ENCODE results near the gene AIRE. TPM values are rescaled to one million over a fixed set of nuclear protein-coding genes. Genes with fewer than 3 reads are reported as not detected.

The AIRE gene
- total and polyA plus RNA-seq, 2 of the 13 experiments (the other 11 are each of a cell fraction or from before 2014, with no cell fraction given), result not detected

DNA sequence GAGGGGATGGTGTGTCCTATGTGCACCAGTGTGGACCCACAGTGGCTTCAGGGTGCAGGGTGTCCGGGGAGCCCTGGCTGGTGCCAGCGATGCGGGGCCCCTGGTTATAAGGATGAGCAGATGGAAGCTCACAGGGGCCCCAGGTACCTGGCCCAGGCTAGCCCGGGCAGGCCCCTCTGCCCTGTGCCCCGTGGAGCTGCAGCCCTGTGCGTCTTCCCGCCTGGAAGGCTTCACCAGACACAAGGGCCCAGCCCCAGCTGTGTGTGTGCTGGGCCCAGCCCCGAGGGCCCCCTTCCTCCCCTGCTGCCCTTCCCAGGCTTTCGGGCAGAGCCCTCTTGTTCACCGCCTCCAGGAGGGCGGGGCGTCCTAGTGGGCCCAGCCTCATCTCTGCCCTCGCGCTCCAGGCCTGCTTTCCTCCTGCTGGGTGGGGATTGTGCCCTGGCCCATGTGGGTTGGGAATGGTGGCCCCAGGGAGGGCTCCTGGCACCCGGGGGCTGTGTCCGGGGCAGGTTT lies 30.1 kb downstream of the AIRE start (continued):
- TF ChIP-seq, protein P1, sequence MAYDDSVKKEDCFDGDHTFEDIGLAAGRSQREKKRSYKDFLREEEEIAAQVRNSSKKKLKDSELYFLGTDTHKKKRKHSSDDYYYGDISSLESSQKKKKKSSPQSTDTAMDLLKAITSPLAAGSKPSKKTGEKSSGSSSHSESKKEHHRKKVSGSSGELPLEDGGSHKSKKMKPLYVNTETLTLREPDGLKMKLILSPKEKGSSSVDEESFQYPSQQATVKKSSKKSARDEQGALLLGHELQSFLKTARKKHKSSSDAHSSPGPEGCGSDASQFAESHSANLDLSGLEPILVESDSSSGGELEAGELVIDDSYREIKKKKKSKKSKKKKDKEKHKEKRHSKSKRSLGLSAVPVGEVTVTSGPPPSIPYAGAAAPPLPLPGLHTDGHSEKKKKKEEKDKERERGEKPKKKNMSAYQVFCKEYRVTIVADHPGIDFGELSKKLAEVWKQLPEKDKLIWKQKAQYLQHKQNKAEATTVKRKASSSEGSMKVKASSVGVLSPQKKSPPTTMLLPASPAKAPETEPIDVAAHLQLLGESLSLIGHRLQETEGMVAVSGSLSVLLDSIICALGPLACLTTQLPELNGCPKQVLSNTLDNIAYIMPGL (CRISPR knock-in tag; IDR thresholded peaks at IDR 0.05; ENCODE audit: borderline replicate concordance in 1 of 2, low read depth in 1 of 2), result no peak

DNA sequence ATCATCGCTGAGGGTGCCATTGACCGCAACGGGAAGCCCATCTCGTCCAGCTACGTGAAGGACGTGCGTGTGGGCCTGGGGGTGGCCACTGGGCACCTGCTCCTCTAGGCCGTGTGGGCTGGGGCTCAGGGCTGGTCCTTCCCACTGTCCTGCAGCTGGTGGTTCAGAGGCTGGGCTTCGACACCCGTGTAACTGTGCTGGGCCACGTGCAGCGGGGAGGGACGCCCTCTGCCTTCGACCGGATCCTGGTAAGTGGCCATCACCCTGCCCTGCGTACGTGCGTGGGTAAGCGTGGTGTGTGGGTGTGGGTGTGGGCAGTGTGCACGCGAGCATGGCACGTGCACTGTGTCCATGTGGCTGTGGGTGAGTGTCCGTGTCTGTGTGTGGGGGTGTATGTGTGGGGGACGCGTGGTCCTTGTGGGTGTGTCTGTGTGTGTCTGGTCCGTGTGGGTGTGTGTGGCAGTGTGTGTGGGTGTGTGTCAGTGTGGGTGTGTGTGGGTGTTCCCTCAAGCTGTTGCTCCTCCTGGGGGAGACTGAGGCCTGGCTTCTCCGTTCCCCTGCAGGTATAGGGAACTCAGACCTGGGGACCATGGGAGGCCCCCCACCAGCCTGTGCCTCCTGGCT lies 30.7 kb downstream of the AIRE start:
- FAIRE-seq (no peak), ATAC-seq (no peak), DNase-seq (ENCODE audit: low spot score) (no peak)
- 97% methylated on average over 16 of the region's 27 CpGs for WGBS (ENCODE audit: low lambda C conversion rate)
- POLR2A ChIA-PET, result no interaction called here
- Histone ChIP-seq H3K27ac (ENCODE audit: extremely low read length, insufficient read depth, low read length) (no peak overlapping the region), H3K36me3 (replicated peaks in 1 of 2; ENCODE audit: control insufficient read depth in 1 of 2, insufficient read depth in 2 of 2, low read length in 2 of 2) (peaks cover 32 to 55% of the 10 kb centered on the region in 2 experiments; a peak in 4 of 5 replicates), H2AFZ (ENCODE audit: low read length) (no peak overlapping the region), H3K79me2 (ENCODE audit: insufficient read depth, low read length) (no peaks in the 10 kb centered on the region), H3K9me3 (ENCODE audit: low read length) (no peaks in the 10 kb centered on the region), H4K20me1 (ENCODE audit: insufficient read depth, low read length) (no peaks in the 10 kb centered on the region), H3K9ac (ENCODE audit: insufficient read depth, low read depth, low read length) (no peak overlapping the region), H3K4me3 (replicated peaks in 1 of 3; ENCODE audit: insufficient read depth in 1 of 3, low read depth in 2 of 3, low read length in 3 of 3) (no peak overlapping the region), H3K27me3 (ENCODE audit: control insufficient read depth in 1 of 2, insufficient read depth in 2 of 2, low read length in 2 of 2) (no peaks in the 10 kb centered on the region), H3K4me1 (ENCODE audit: insufficient read depth, low read length) (no peaks in the 10 kb centered on the region), H3K4me2 (ENCODE audit: low read depth, low read length) (no peak overlapping the region)
- in situ Hi-C loops (cut with HindIII; ENCODE audit: extremely low pct_ligation_motif_present, low pct_unique_long_range_greater_than_20kb) (no loop called here), intact Hi-C loops (cut with micrococcal nuclease; ENCODE audit: unreplicated experiment) (no loop called here)
- TF ChIP-seq JUND (CRISPR knock-in tag; IDR thresholded peaks at IDR 0.05), result no peak
- TF ChIP-seq ZNF234 (CRISPR knock-in tag; conservative IDR thresholded peaks at IDR 0.05), result no peak
- no peak for TF ChIP-seq ZBTB1 (CRISPR knock-in tag; IDR thresholded peaks at IDR 0.05; ENCODE audit: borderline replicate concordance)
- TF ChIP-seq PCBP1 (IDR thresholded peaks at IDR 0.05; ENCODE audit: borderline replicate concordance, low read depth, low read length), result no peak
- 0 out of 2 replicates have a peak, but pooled peaks have one; percentile 4 for TF ChIP-seq RXRA (CRISPR knock-in tag; IDR thresholded peaks at IDR 0.05)
- TF ChIP-seq, protein P2, sequence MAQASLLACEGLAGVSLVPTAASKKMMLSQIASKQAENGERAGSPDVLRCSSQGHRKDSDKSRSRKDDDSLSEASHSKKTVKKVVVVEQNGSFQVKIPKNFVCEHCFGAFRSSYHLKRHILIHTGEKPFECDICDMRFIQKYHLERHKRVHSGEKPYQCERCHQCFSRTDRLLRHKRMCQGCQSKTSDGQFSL (CRISPR knock-in tag; IDR thresholded peaks at IDR 0.05), result no peak
- TF ChIP-seq POLR2A (IDR thresholded peaks at IDR 0.05; ENCODE audit: insufficient read depth in 1 of 2, low read depth in 2 of 2, low read length in 2 of 2), result 0 out of 4 replicates have a peak, but pooled peaks of 1 of the 2 experiments have one; percentile 33
- no TSS peak for BruUV-seq (replicated peaks)
- CTCF ChIA-PET (ENCODE audit: low intra/inter-chr PET ratio, low total read pairs), result no interaction called here

All from HepG2 (cell line).